SHP77 (cell line): Measurements from ENCODE around the gene HNRNPH1.
"Not testable (repeated sequence)": the region's sequence is repeated elsewhere in the genome, so short reads cannot be mapped to it uniquely, and the experiment has no call there.

ENCODE experiments used
- DNase-seq, 2 experiments: peaks; one replicate each; lab custom pipeline; 2025; lab: John Stamatoyannopoulos, UW

Gene HNRNPH1

GRCh38 chr5:179623003-179623905 is at the start of gene HNRNPH1:
Gene HNRNPH1, minus strand, starts transcription at chr5:179623671. Its CDS starts 538 bp downstream, at chr5:179623133.
- peak; percentile 97 for DNase-seq

GRCh38 chr5:179668391-179668790 is 44.9 kb upstream of the HNRNPH1 start:
- peak in 1 of 2 experiments; percentile 35 for DNase-seq

GRCh38 chr5:179661647-179662046 is 38.2 kb upstream of the HNRNPH1 start:
- not testable (repeated sequence) for DNase-seq

- peak in 1 of 2 experiments; percentile 13 for DNase-seq
Observed at GRCh38 chr5:179658179-179658856, 34.8 kb upstream of the HNRNPH1 start.

GRCh38 chr5:179657302-179658178 is 34.1 kb upstream of the HNRNPH1 start:
- DNase-seq = not testable (repeated sequence)

- DNase-seq = not testable (repeated sequence)
Observed at GRCh38 chr5:179653135-179653534, 29.7 kb upstream of the HNRNPH1 start.

- not testable (repeated sequence) for DNase-seq
Observed at GRCh38 chr5:179650245-179650644, 26.8 kb upstream of the HNRNPH1 start.

- not testable (repeated sequence) for DNase-seq
Observed at GRCh38 chr5:179649166-179649703, 25.8 kb upstream of the HNRNPH1 start.

- DNase-seq = no peak
Observed at GRCh38 chr5:179648410-179648809, 24.9 kb upstream of the HNRNPH1 start.

- not testable (repeated sequence) for DNase-seq
Observed at GRCh38 chr5:179644766-179645165, 21.3 kb upstream of the HNRNPH1 start.

GRCh38 chr5:179643141-179643920 is 19.9 kb upstream of the HNRNPH1 start:
- not testable (repeated sequence) for DNase-seq

GRCh38 chr5:179642626-179643025 is 19.2 kb upstream of the HNRNPH1 start:
- DNase-seq = not testable (repeated sequence)

GRCh38 chr5:179641745-179642144 is 18.3 kb upstream of the HNRNPH1 start:
- not testable (repeated sequence) for DNase-seq

- DNase-seq = not testable (repeated sequence)
Observed at GRCh38 chr5:179639296-179639695, 15.8 kb upstream of the HNRNPH1 start.

- DNase-seq = not testable (repeated sequence)
Observed at GRCh38 chr5:179634370-179635172, 11.1 kb upstream of the HNRNPH1 start.

GRCh38 chr5:179633501-179634369 is 10.3 kb upstream of the HNRNPH1 start:
- DNase-seq = not testable (repeated sequence)

GRCh38 chr5:179624841-179625271 is 1.4 kb upstream of the HNRNPH1 start:
- DNase-seq = no peak

GRCh38 chr5:179623906-179624741 is 653 bp upstream of the HNRNPH1 start:
- peak; percentile 41 to 42 for DNase-seq
